ENCODE measurements around the gene CFAP251. TPM values are rescaled to one million over a fixed set of nuclear protein-coding genes. Genes with fewer than 3 reads are reported as not detected.

The CFAP251 gene
- total RNA-seq, 4 donors from 2014 or later = 4.6 to 18.5 (median 9.6) TPM

GRCh38 chr12:121918679-121919038, 267 bp downstream of the CFAP251 start:
- no peak for TF ChIP-seq CTCF (IDR thresholded peaks at IDR 0.05; ENCODE audit: low read depth)

GRCh38 chr12:121921066-121921465, 2.7 kb downstream of the CFAP251 start:
- TF ChIP-seq CTCF (IDR thresholded peaks at IDR 0.05; ENCODE audit: low read depth) = no peak

- no peak for TF ChIP-seq CTCF (IDR thresholded peaks at IDR 0.05; ENCODE audit: low read depth)
Measured at GRCh38 chr12:121925358-121925695, 6.9 kb downstream of the CFAP251 start.

GRCh38 chr12:121926874-121927706, 8.7 kb downstream of the CFAP251 start:
- no peak for TF ChIP-seq CTCF (IDR thresholded peaks at IDR 0.05; ENCODE audit: low read depth)

- TF ChIP-seq CTCF (IDR thresholded peaks at IDR 0.05; ENCODE audit: low read depth) = no peak
Measured at GRCh38 chr12:121927813-121928212, 9.4 kb downstream of the CFAP251 start.

GRCh38 chr12:121930862-121931261, 12.5 kb downstream of the CFAP251 start:
- TF ChIP-seq CTCF (IDR thresholded peaks at IDR 0.05; ENCODE audit: low read depth) = no peak

GRCh38 chr12:121932176-121932536, 13.8 kb downstream of the CFAP251 start:
- TF ChIP-seq CTCF (IDR thresholded peaks at IDR 0.05; ENCODE audit: low read depth) = no peak

All from subcutaneous adipose tissue (tissue), 4 donors.